Natural killer cell (primary cell): ENCODE results near the gene PRSS22. TPM values are rescaled to one million over a fixed set of nuclear protein-coding genes. Genes with fewer than 3 reads are reported as not detected.

Experiments used
- ATAC-seq, 3 donors: fragments of 150-1000 bp in 2 of 3; fragments of 200-7000 bp in 1 of 3; cut with Tn5 transposase; 1 replicate in 1 of 3; 2 replicates in 2 of 3; pipeline ENCODE4 v1.10.0; 2021; ENCODE audit warnings: mild to moderate bottlenecking in 2 of 3, moderate library complexity in 2 of 3
- DNase-seq, 2 donors: peaks; one replicate each; pipeline versions ENCODE4 v3.0.0 to v3.0.0-alpha.2; 2013 to 2021; ENCODE audit warnings: mixed read lengths in 1 of 2
- H3K27ac ChIP-seq: one replicate; pipeline ENCODE4 v1.5.1; 2013; ENCODE audit warnings: mild to moderate bottlenecking, low read length
- H3K27me3 ChIP-seq: one replicate; pipeline ENCODE4 v1.6.1; 2013; ENCODE audit warnings: low read length; ENCODE audit not compliant: control insufficient read depth, insufficient read depth
- H3K36me3 ChIP-seq: one replicate; pipeline ENCODE4 v1.6.1; 2013; ENCODE audit warnings: low read length; ENCODE audit not compliant: control insufficient read depth, insufficient read depth
- H3K4me1 ChIP-seq: one replicate; pipeline ENCODE4 v1.6.1; 2013; ENCODE audit warnings: low read length; ENCODE audit not compliant: control insufficient read depth, insufficient read depth
- H3K4me3 ChIP-seq: one replicate; pipeline ENCODE4 v1.5.1; 2013; ENCODE audit warnings: low read length
- H3K9me3 ChIP-seq: one replicate; pipeline ENCODE4 v1.6.1; 2013; ENCODE audit warnings: low read length; ENCODE audit not compliant: control insufficient read depth, insufficient read depth
- H3K27ac Mint-ChIP-seq, 2 donors: one replicate each; pipeline ENCODE4 v1.8.0; 2022; ENCODE audit warnings: mild to moderate bottlenecking in 2 of 2, mixed read lengths in 2 of 2, moderate library complexity in 1 of 2
- H3K27me3 Mint-ChIP-seq, 2 donors: one replicate each; pipeline ENCODE4 v1.8.0; 2022; ENCODE audit warnings: low read depth in 2 of 2, mixed read lengths in 2 of 2
- H3K36me3 Mint-ChIP-seq: one replicate; pipeline ENCODE4 v1.8.0; 2022; ENCODE audit warnings: mixed read lengths
- H3K4me1 Mint-ChIP-seq, 2 donors: one replicate each; pipeline ENCODE4 v1.8.0; 2022; ENCODE audit warnings: mixed read lengths in 2 of 2
- H3K4me3 Mint-ChIP-seq: one replicate; pipeline ENCODE4 v1.8.0; 2022; ENCODE audit warnings: mild to moderate bottlenecking, moderate library complexity, mixed read lengths
- H3K9me3 Mint-ChIP-seq, 2 donors: one replicate each; pipeline ENCODE4 v1.8.0; 2022; ENCODE audit warnings: mixed read lengths in 2 of 2
- CTCF ChIP-seq: fragments of 200-600 bp; IDR thresholded peaks from one replicate; pipeline ENCODE4 v1.8.0; 2022; ENCODE audit warnings: antibody characterized with exemption
- WGBS: methylation state at CpG from one replicate; pipeline ENCODE4 v1.1.7; 2013; ENCODE audit warnings: missing lambda C conversion rate; ENCODE audit not compliant: insufficient coverage; 5-methylcytosine and 5-hydroxymethylcytosine counted together
- intact Hi-C: fragments of 100-400 bp; cut with micrococcal nuclease; formaldehyde crosslinking; loops from one replicate; pipeline ENCODE4 v1.14.2; 2022
- total RNA-seq, 4 donors: library from RNA; stranded (reverse); fragments of 120-200 nt in 1 of 4; gene quantifications; one replicate each; pipeline versions ENCODE4 v1.2.3 to v1.2.4, GENCODE V29; 2013 to 2022

PRSS22 gene
- total RNA-seq, 3 donors from 2014 or later (not counting 1 experiment from before 2014, with no cell fraction given) = 1.5 to 7.7 (median 3.3) TPM

GRCh38 chr16:2835638-2836493 is 22.1 kb downstream of the PRSS22 start:
- Mint-ChIP-seq H3K4me3 (no peak overlapping the region), H3K9me3 (no peaks in the 10 kb centered on the region), H3K27me3 (peaks cover 0 to 3% of the 10 kb centered on the region in 2 donors), H3K36me3 (no peaks in the 10 kb centered on the region), H3K4me1 (peaks cover 44 to 52% of the 10 kb centered on the region in 2 donors), H3K27ac (peak overlapping the region in 1 of 2 donors; percentile 30)
- DNase-seq (no peak), ATAC-seq (no peak)
- Histone ChIP-seq H3K9me3 (no peaks in the 10 kb centered on the region), H3K36me3 (peaks cover 2% of the 10 kb centered on the region), H3K27ac (no peak overlapping the region), H3K4me1 (peaks cover 28% of the 10 kb centered on the region), H3K4me3 (no peak overlapping the region), H3K27me3 (no peaks in the 10 kb centered on the region)
- TF ChIP-seq CTCF = no peak
- 59% methylated on average over 20 of the region's 22 CpGs for WGBS
- intact Hi-C loops = no loop called here

GRCh38 chr16:2834968-2835367 is 23.0 kb downstream of the PRSS22 start:
- no peaks in the 10 kb centered on the region for H3K9me3 Mint-ChIP-seq
- Histone ChIP-seq H3K27me3 (no peaks in the 10 kb centered on the region), H3K9me3 (no peaks in the 10 kb centered on the region), H3K36me3 (peaks cover 2% of the 10 kb centered on the region), H3K4me1 (peaks cover 23% of the 10 kb centered on the region), H3K27ac (no peak overlapping the region), H3K4me3 (no peak overlapping the region)
- peaks cover 40 to 50% of the 10 kb centered on the region in 2 donors for H3K4me1 Mint-ChIP-seq
- H3K4me3 Mint-ChIP-seq = no peak overlapping the region
- peaks cover 0 to 3% of the 10 kb centered on the region in 2 donors for H3K27me3 Mint-ChIP-seq
- peak overlapping the region; percentile 2 to 30 for H3K27ac Mint-ChIP-seq
- no peak for DNase-seq
- H3K36me3 Mint-ChIP-seq = no peaks in the 10 kb centered on the region
- 98% methylated on average over 3 of the region's 3 CpGs for WGBS
- ATAC-seq = no peak
- no peak for TF ChIP-seq CTCF
- intact Hi-C loops = no loop called here

GRCh38 chr16:2833776-2834175 is 24.2 kb downstream of the PRSS22 start:
- ATAC-seq (no peak), DNase-seq (no peak)
- Mint-ChIP-seq H3K4me1 (peaks cover 28 to 38% of the 10 kb centered on the region in 2 donors), H3K27ac (no peak overlapping the region), H3K9me3 (no peaks in the 10 kb centered on the region), H3K4me3 (no peak overlapping the region), H3K36me3 (no peaks in the 10 kb centered on the region), H3K27me3 (peaks cover 0 to 3% of the 10 kb centered on the region in 2 donors)
- Histone ChIP-seq H3K27ac (no peak overlapping the region), H3K4me1 (peaks cover 17% of the 10 kb centered on the region), H3K4me3 (no peak overlapping the region), H3K36me3 (no peaks in the 10 kb centered on the region), H3K27me3 (no peaks in the 10 kb centered on the region), H3K9me3 (no peaks in the 10 kb centered on the region)
- intact Hi-C loops = no loop called here
- 68% methylated on average over 5 of the region's 7 CpGs for WGBS
- TF ChIP-seq CTCF = no peak
